ENCODE data around the gene METAP1D.

The METAP1D gene

GRCh38 chr2:171999604-172000469 is at the start of gene METAP1D:
TSS of gene METAP1D (plus strand) at chr2:171999953. CDS start at chr2:171999970, 17 bp downstream.
- intact Hi-C loops (cut with DNase I; ENCODE audit: low total_unique reads): loop anchor here (5.0 kb wide), 1 partner anchor 97 kb away; no protein-coding TSS in a partner anchor
- peak; percentile 71 to 91 for DNase-seq
- Histone ChIP-seq H3K4me1 (peaks cover 0 to 11% (median 3%) of the 10 kb centered on the region in 4 donors), H3K9me3 (no peaks in the 10 kb centered on the region), H3K27ac (no peak within 1 kb of the TSS), H3K36me3 (no peaks in the 10 kb centered on the region), H3K4me3 (peak within 1 kb of the TSS; percentile 59 to 60), H3K27me3 (peaks cover 0 to 2% of the 10 kb centered on the region in 2 donors)
- TF ChIP-seq CTCF (IDR thresholded peaks at IDR 0.05): no peak

- Histone ChIP-seq H3K4me1 (no peaks in the 10 kb centered on the region), H3K27me3 (no peaks in the 10 kb centered on the region), H3K4me3 (no peak overlapping the region), H3K9me3 (no peaks in the 10 kb centered on the region), H3K27ac (no peak overlapping the region), H3K36me3 (peaks cover 4 to 22% (median 4%) of the 10 kb centered on the region in 3 donors)
- no peak for DNase-seq
- no peak for TF ChIP-seq CTCF (IDR thresholded peaks at IDR 0.05)
- intact Hi-C loops (cut with DNase I; ENCODE audit: low total_unique reads): no loop called here
Observed at GRCh38 chr2:171952276-171952675, 47.5 kb upstream of the METAP1D start.

- intact Hi-C loops (cut with DNase I; ENCODE audit: low total_unique reads): no loop called here
- Histone ChIP-seq H3K27ac (no peak overlapping the region), H3K36me3 (peaks cover 0 to 17% (median 4%) of the 10 kb centered on the region in 3 donors), H3K27me3 (no peaks in the 10 kb centered on the region), H3K4me3 (no peak overlapping the region), H3K9me3 (no peaks in the 10 kb centered on the region), H3K4me1 (no peaks in the 10 kb centered on the region)
- DNase-seq: no peak
- no peak for TF ChIP-seq CTCF (IDR thresholded peaks at IDR 0.05)
Observed at GRCh38 chr2:171952748-171953147, 47.0 kb upstream of the METAP1D start.

GRCh38 chr2:171956135-171956825 is 43.5 kb upstream of the METAP1D start:
- H3K36me3 ChIP-seq: peaks cover 0 to 11% (median 4%) of the 10 kb centered on the region in 3 donors
- DNase-seq: no peak
- H3K27ac ChIP-seq: no peak overlapping the region
- peaks cover 0 to 7% (median 0%) of the 10 kb centered on the region in 4 donors for H3K4me1 ChIP-seq
- intact Hi-C loops (cut with DNase I; ENCODE audit: low total_unique reads): no loop called here
- no peaks in the 10 kb centered on the region for H3K9me3 ChIP-seq
- no peak for TF ChIP-seq CTCF (IDR thresholded peaks at IDR 0.05)
- H3K4me3 ChIP-seq: no peak overlapping the region
- H3K27me3 ChIP-seq: no peaks in the 10 kb centered on the region

- no peaks in the 10 kb centered on the region for H3K9me3 ChIP-seq
- no peak overlapping the region for H3K27ac ChIP-seq
- intact Hi-C loops (cut with DNase I; ENCODE audit: low total_unique reads): no loop called here
- H3K36me3 ChIP-seq: peaks cover 0 to 11% (median 4%) of the 10 kb centered on the region in 3 donors
- DNase-seq: no peak
- no peak for TF ChIP-seq CTCF (IDR thresholded peaks at IDR 0.05)
- H3K4me1 ChIP-seq: peaks cover 0 to 7% (median 0%) of the 10 kb centered on the region in 4 donors
- H3K4me3 ChIP-seq: no peak overlapping the region
- no peaks in the 10 kb centered on the region for H3K27me3 ChIP-seq
Observed at GRCh38 chr2:171957061-171957460, 42.7 kb upstream of the METAP1D start.
